MV-4-11 (cell line): ENCODE measurements around the gene MSANTD7.
"Not testable (repeated sequence)": the region's sequence is repeated elsewhere in the genome, so short reads cannot be mapped to it uniquely, and the experiment has no call there.

Experiments used
- DNase-seq: peaks from one replicate; lab custom pipeline; 2025; lab: John Stamatoyannopoulos, UW

The MSANTD7 gene

GRCh38 chr10:14838582-14839304 lies 637 bp downstream of the MSANTD7 start:
- DNase-seq = no peak

- no peak for DNase-seq
Observed at GRCh38 chr10:14839305-14839695, 1.2 kb downstream of the MSANTD7 start.

GRCh38 chr10:14840178-14840577 lies 2.1 kb downstream of the MSANTD7 start:
- DNase-seq = no peak

GRCh38 chr10:14843327-14843988 lies 5.4 kb downstream of the MSANTD7 start:
- DNase-seq = no peak

GRCh38 chr10:14844948-14845347 lies 6.8 kb downstream of the MSANTD7 start:
- no peak for DNase-seq

- no peak for DNase-seq
Observed at GRCh38 chr10:14852236-14852635, 14.1 kb downstream of the MSANTD7 start.

GRCh38 chr10:14855453-14855852 lies 17.3 kb downstream of the MSANTD7 start:
- no peak for DNase-seq

- DNase-seq = peak; percentile 15
Observed at GRCh38 chr10:14858338-14858960, 20.3 kb downstream of the MSANTD7 start.

GRCh38 chr10:14859043-14859442 lies 20.9 kb downstream of the MSANTD7 start:
- no peak for DNase-seq

GRCh38 chr10:14859775-14860174 lies 21.7 kb downstream of the MSANTD7 start:
- DNase-seq = peak; percentile 30

- DNase-seq = no peak
Observed at GRCh38 chr10:14860791-14861190, 22.7 kb downstream of the MSANTD7 start.

GRCh38 chr10:14864466-14864865 lies 26.4 kb downstream of the MSANTD7 start:
- DNase-seq = not testable (repeated sequence)

GRCh38 chr10:14864871-14865270 lies 26.8 kb downstream of the MSANTD7 start:
- not testable (repeated sequence) for DNase-seq

- DNase-seq = no peak
Observed at GRCh38 chr10:14873090-14873760, 35.1 kb downstream of the MSANTD7 start.

- no peak for DNase-seq
Observed at GRCh38 chr10:14875941-14876340, 37.8 kb downstream of the MSANTD7 start.

GRCh38 chr10:14876764-14877163 lies 38.7 kb downstream of the MSANTD7 start:
- no peak for DNase-seq

GRCh38 chr10:14878266-14879123 lies 40.4 kb downstream of the MSANTD7 start, which contains the start of gene SUV39H2:
TSS of gene SUV39H2 (plus strand) at chr10:14878866. CDS start at chr10:14878889, 23 bp downstream.
- peak; percentile 91 for DNase-seq

GRCh38 chr10:14879124-14879927 lies 41.2 kb downstream of the MSANTD7 start:
- DNase-seq = no peak

GRCh38 chr10:14879928-14880193 lies 41.8 kb downstream of the MSANTD7 start:
- DNase-seq = no peak

GRCh38 chr10:14880229-14880628 lies 42.1 kb downstream of the MSANTD7 start:
- DNase-seq = no peak

GRCh38 chr10:14884082-14884481 lies 46.0 kb downstream of the MSANTD7 start:
- DNase-seq = peak; percentile 62
